HG03354 (cell line): ENCODE data around the gene RSKR.
A peak's percentile ranks its signal among the peaks of the same experiment; 100 is the strongest.
"Not testable (repeated sequence)": the region's sequence is repeated elsewhere in the genome, so short reads cannot be mapped to it uniquely, and the experiment has no call there.

Source experiments
- ATAC-seq: cut with Tn5 transposase; IDR thresholded peaks from one replicate; pipeline ENCODE4 v1.9.1; 2021; ENCODE audit warnings: mild to moderate bottlenecking; ENCODE audit not compliant: unreplicated experiment, poor library complexity, severe bottlenecking

The RSKR gene

GRCh38 chr17:28626818-28627217 is 12.8 kb upstream of the RSKR start:
- no peak for ATAC-seq

- ATAC-seq, result no peak
These were observed 10.2 kb upstream of the RSKR start for GRCh38 chr17:28624148-28624547.

- ATAC-seq, result no peak
These were observed 9.7 kb upstream of the RSKR start for GRCh38 chr17:28623696-28624095.

GRCh38 chr17:28622186-28622585 is 8.2 kb upstream of the RSKR start:
- ATAC-seq, result no peak

- ATAC-seq, result no peak
These were observed 6.0 kb upstream of the RSKR start for GRCh38 chr17:28620010-28620409.

GRCh38 chr17:28618464-28618863 is 4.5 kb upstream of the RSKR start:
- ATAC-seq, result no peak

GRCh38 chr17:28616281-28616680 is 2.3 kb upstream of the RSKR start:
- no peak for ATAC-seq

GRCh38 chr17:28615260-28615940 is 1.4 kb upstream of the RSKR start:
- ATAC-seq, result no peak

- no peak for ATAC-seq
These were observed 781 bp downstream of the RSKR start for GRCh38 chr17:28612936-28613872.

- no peak for ATAC-seq
These were observed 1.5 kb downstream of the RSKR start for GRCh38 chr17:28612531-28612930.

GRCh38 chr17:28610376-28610775 is 3.6 kb downstream of the RSKR start:
- no peak for ATAC-seq

- ATAC-seq, result not testable (repeated sequence)
These were observed 10.0 kb downstream of the RSKR start for GRCh38 chr17:28604031-28604430.

- ATAC-seq, result peak; percentile 50
These were observed 14.4 kb downstream of the RSKR start for GRCh38 chr17:28599311-28600184.

GRCh38 chr17:28598799-28599310 is 15.1 kb downstream of the RSKR start, which contains the start of gene SPAG5:
Gene SPAG5, minus strand, starts transcription at chr17:28599025. Its CDS starts 79 bp downstream, at chr17:28598946.
- ATAC-seq, result peak; percentile 86

GRCh38 chr17:28598389-28598788 is 15.6 kb downstream of the RSKR start:
- no peak for ATAC-seq

GRCh38 chr17:28597606-28598383 is 16.2 kb downstream of the RSKR start:
- ATAC-seq, result no peak

GRCh38 chr17:28592260-28592659 is 21.7 kb downstream of the RSKR start:
- ATAC-seq, result no peak

- ATAC-seq, result no peak
These were observed 28.1 kb downstream of the RSKR start for GRCh38 chr17:28585851-28586250.

GRCh38 chr17:28584434-28584833 is 29.6 kb downstream of the RSKR start:
- ATAC-seq, result no peak
